ENCODE measurements around the gene COL21A1. TPM values are rescaled to one million over a fixed set of nuclear protein-coding genes. Genes with fewer than 3 reads are reported as not detected.

COL21A1 gene
- total RNA-seq, 1 donor: under 0.01 TPM

DNA sequence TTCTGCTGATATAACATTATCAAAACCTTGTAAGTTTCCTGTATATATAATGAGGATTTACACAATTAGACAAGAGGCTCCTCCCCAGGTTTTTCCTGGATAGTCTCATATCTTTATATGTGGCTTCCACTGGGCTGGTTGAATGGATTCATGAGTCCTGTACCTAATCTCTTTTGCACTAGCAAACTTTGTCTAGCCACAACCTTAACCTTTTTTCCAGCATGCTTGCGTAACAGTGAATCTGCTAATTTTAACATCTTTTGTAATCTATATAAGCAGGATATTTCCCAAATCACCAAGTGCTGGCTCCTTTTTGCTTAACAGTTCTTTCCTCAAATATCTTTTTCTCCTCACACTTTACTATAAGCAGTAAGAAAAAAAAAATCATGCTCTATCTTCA is 153.6 kb downstream of the COL21A1 start:
- TF ChIP-seq, protein P1, sequence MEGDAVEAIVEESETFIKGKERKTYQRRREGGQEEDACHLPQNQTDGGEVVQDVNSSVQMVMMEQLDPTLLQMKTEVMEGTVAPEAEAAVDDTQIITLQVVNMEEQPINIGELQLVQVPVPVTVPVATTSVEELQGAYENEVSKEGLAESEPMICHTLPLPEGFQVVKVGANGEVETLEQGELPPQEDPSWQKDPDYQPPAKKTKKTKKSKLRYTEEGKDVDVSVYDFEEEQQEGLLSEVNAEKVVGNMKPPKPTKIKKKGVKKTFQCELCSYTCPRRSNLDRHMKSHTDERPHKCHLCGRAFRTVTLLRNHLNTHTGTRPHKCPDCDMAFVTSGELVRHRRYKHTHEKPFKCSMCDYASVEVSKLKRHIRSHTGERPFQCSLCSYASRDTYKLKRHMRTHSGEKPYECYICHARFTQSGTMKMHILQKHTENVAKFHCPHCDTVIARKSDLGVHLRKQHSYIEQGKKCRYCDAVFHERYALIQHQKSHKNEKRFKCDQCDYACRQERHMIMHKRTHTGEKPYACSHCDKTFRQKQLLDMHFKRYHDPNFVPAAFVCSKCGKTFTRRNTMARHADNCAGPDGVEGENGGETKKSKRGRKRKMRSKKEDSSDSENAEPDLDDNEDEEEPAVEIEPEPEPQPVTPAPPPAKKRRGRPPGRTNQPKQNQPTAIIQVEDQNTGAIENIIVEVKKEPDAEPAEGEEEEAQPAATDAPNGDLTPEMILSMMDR (IDR thresholded peaks at IDR 0.05; ENCODE audit: insufficient read depth, low read depth, low read length): no peak
- peak; percentile 66 for DNase-seq (ENCODE audit: low read depth)
- H3K4me3 ChIP-seq (ENCODE audit: low read depth, low read length): no peak overlapping the region

DNA sequence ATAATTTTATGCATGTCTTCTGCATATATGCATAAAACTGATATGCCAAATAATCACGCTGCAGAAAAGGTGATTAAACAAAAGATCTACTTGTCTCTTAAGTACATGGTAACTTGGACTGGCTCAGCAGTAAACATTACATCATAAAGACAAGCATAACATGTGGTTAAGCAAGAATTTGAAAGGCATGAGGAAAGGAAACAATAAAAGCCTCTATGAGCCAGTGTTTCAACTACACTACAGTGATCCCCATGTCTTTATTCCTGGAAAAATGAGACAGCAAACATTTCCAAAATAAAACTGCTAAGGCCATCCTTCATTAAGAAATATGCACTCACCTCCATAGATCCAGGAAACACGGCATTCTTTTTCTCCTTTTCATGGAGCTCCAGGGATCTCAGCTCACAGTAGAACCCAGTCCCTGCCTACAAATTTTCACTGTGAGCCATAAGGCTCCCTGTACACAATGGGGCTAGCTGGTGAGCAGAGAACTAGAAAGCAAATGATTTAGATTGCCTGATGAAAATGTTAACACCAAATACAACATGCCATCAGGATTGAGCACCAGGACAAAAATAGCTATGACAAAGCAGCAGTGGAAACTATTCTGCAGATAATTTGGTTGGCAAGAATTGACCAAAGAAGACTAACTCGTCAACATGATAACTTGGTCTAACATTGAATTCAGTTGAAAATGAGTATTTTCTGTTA is 156.1 kb downstream of the COL21A1 start:
- no peak overlapping the region for H3K4me3 ChIP-seq (ENCODE audit: low read depth, low read length)
- DNase-seq (ENCODE audit: low read depth): peak; percentile 92
- TF ChIP-seq, protein P1 (IDR thresholded peaks at IDR 0.05; ENCODE audit: insufficient read depth, low read depth, low read length): no peak

DNA sequence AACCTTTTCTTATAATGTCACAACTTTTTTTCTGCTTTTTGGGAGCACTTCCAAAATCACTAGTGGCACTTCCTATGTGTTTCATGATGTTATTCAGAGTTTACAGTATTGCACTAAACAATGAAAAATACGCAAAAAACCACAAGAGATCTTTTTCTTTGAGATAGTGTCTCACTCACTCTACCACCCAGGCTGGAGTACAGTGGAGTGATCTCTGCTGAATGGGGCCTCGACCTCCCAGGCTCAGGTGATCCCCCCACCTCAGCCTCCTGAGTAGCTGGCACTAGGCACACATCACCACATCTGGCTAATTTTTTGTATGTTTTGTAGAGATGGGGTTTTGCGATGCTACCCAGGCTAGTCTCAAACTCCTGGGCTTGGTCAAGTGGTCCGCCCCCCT is 158.7 kb downstream of the COL21A1 start:
- H3K4me3 ChIP-seq (ENCODE audit: low read depth, low read length): no peak overlapping the region
- TF ChIP-seq, protein P1 (IDR thresholded peaks at IDR 0.05; ENCODE audit: insufficient read depth, low read depth, low read length): no peak
- no peak for DNase-seq (ENCODE audit: low read depth)

DNA sequence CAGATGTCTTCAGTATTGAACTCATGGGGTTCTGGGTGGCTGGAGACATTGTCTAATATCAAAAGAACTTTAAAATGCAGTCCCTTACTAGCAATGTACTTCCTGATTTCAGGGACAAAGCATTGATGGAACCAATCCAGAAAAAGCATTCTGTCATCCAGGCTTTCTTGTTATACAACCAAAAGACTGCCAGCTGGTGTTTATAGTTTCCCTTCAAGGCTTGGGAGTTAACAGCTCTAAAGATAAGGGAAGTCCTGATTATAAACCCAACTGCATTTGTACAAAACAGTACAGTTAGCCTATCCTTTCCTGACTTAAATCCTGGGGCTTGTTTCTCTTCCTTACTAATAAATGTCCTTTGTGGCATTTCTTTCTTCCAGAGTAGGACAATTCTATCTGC is 160.0 kb downstream of the COL21A1 start:
- DNase-seq (ENCODE audit: low read depth): peak; percentile 83
- TF ChIP-seq, protein P1 (IDR thresholded peaks at IDR 0.05; ENCODE audit: insufficient read depth, low read depth, low read length): no peak
- no peak overlapping the region for H3K4me3 ChIP-seq (ENCODE audit: low read depth, low read length)

DNA sequence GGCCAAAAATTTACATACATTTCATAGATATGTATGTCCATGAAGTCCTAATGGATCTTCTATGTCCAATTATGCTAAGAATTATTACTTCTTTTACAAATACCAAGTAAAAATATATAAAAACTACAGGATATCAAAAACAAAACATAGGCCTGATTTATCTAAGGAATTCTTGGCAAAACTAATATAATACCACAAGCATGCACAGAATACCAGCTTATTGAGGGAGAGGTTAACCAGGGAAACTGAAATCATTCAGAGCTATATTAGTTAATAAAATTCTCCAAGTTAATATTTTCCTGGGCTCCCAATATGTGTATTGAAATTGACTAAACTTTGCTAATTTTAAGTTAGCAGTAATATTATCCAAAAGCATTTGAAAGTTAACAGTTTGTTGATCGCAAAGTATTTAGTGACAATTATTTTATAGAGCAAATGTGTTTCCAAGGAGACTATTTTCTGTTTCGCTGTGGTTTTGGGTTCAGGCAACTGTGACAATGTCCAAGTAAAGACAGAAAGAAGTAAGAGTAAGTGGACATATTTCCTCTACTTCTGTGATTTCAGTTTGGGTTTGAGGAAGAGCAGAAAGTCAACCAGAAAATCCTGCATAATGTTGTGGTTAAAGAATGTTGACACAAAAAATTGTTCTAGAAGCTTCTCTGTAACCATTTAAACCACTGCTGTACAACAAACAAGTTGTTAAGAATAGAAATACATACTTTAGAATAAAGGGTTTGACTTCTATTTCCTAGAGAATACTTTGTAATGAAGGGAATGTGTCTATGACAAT is 167.4 kb downstream of the COL21A1 start:
- TF ChIP-seq, protein P1 (IDR thresholded peaks at IDR 0.05; ENCODE audit: insufficient read depth, low read depth, low read length): no peak
- DNase-seq (ENCODE audit: low read depth): peak; percentile 60
- no peak overlapping the region for H3K4me3 ChIP-seq (ENCODE audit: low read depth, low read length)

DNA sequence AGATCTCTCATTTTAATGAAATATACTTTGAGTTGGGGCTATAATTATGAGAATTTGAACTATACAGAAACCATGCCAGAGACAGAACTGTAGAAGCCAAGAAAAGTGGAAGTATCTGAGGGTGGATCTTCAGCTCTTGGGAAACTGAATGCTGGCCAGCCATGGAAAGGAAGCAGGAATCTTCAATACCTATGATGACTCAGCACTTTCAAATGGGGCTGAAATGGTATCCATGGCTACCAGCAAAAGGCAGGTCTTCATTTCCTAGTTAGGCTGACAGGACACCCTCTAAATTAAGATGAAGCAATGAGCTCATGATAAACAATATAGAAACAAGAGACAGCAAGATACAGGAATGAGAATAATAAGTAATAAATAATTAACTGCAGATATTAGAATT is 171.3 kb downstream of the COL21A1 start:
- no peak for DNase-seq (ENCODE audit: low read depth)
- no peak overlapping the region for H3K4me3 ChIP-seq (ENCODE audit: low read depth, low read length)
- TF ChIP-seq, protein P1 (IDR thresholded peaks at IDR 0.05; ENCODE audit: insufficient read depth, low read depth, low read length): no peak
